GM19023 (cell line): ENCODE measurements around the gene DHRS9.
"Not testable (repeated sequence)": the region's sequence is repeated elsewhere in the genome, so short reads cannot be mapped to it uniquely, and the experiment has no call there.

Experiments
- ATAC-seq: cut with Tn5 transposase; IDR thresholded peaks from one replicate; pipeline ENCODE4 v1.9.1; 2021; ENCODE audit warnings: mild to moderate bottlenecking, moderate library complexity; ENCODE audit not compliant: unreplicated experiment

The DHRS9 gene

DNA sequence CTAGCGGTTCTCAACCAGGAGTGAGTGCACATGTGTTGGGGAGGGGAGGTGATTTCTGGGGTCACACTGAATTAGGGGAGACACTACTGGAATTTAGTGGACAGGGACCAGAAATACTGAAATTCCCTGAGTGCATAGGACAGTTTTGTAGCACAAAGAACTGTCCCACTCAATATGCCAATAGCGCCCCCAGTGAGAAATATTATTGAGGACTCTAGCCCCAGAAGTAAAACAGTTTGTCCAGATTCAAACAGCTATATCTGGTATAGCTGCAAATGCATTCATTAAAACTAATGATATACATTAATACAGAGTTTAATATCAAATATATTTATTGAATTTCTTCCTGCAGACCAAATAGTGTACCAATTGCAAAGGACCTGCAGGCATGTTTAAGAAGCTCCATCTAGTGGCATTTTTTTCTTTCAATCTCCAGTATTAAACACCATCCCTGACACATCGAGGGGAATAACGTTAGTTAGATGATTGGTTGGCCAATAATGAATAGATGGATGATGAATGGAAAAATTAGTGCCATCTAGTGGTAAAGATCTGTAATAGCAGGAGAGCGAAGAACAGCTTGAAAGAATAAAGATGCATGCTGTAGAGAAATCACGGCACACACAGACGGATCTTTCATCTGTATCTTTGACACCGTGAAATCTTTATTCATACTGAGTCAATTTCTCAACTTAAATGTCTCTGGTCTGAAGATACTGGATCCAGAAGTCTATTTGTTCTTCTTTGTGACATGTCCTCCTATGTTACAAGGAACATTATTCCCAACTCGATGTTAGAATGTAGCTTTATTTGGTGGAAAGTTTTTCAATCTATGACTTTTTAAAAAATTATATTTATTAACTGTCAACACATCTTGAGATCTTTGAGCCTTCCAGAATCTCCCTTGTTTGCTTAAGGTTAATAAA lies 62.5 kb downstream of the DHRS9 start:
- ATAC-seq, result no peak

DNA sequence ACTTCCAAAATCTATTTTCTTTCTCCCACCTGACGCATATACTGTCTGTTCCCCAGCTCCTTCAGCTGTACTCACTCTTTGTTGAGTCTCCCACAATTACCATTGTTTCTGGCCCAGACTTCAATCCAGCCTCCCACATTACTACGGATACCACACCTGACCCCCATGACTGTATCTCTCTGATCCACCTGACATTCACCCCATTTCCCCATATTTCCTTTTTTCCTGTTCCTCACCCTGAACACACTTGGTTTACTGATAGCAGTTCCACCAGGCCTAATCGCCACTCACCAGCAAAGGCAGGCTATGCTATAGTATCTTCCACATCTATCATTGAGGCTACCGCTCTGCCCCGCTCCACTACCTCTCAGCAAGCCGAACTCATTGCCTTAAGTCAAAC lies 64.9 kb downstream of the DHRS9 start:
- ATAC-seq, result not testable (repeated sequence)

DNA sequence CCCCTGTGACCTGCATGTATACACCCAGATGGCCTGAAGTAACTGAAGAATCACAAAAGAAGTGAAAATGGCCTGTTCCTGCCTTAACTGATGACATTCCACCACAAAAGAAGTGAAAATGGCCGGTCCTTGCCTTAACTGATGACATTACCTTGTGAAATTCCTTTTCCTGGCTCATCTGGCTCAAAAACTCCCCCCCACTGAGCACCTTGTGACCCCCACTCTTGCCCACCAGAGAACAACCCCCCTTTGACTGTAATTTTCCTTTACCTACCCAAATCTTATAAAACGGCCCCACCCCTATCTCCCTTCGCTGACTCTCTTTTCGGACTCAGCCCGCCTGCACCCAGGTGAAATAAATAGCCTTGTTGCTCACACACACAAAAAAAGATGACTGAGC lies 67.1 kb downstream of the DHRS9 start:
- not testable (repeated sequence) for ATAC-seq

DNA sequence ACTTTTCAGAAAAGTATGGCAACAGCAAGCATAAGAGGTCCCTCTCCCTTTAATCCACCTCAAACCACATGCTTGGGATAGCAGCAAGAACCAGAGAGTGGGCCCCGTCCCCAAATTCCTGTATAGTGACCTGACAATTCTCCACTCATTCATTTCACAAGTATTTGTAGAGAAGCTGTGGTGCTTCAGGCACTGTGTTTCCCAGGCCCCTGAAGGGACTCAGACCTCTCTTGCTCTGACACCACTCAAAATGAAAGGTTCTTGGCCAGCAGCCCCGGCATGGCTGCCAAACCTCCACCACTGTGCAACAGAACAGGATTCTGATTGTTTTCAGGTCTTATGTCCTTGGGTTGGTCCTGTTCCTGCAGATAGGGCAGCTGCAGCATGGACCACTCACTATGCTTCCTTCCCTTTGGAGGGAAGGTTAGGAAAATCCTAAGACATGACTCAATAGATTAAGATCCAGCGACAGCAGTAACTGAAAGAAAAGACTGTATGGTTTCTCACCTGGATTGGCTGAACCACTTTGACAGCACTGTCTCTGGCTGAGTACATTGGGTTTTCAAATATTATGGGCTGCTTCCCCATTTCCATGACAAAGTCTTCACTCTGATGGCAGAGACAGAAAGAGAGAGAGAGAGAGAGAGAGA lies 67.6 kb downstream of the DHRS9 start:
- no peak for ATAC-seq

DNA sequence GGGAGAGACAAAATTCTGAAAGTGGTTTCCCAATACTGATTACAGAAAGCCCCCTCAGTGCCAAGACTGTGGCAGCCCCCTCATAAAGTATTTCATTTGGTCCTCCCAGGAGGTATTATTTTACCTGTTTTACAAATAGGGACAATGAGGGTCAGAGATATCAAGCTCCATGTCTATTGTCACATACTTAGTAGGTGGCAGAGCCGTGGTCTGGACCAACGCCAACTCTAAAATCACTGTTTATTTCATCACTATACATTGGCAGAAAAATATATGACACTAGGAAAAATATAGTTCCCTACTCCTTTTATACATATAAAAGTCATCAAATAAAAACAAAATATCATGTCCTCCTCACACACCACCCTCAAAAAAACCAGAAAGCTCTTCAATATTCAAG lies 68.6 kb downstream of the DHRS9 start:
- ATAC-seq, result no peak

DNA sequence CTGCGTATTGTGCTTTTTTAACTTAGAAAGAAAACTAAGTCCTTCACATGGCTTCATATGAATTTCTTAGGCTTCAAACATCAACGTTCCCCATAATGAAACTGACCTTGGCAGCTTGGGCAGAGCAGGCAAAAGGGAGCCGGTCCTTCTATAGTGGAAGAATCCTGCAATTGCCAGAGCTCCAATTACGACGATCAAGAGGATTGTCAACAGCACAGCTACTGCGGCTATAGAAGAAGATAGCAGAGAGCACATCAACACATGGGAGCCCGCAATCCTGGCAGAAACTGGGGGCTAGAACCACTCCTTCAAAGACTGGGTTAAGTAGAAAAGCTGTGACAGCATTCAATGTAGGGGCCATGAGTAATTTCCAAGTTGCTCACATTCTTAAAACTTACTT lies 69.8 kb downstream of the DHRS9 start:
- no peak for ATAC-seq

DNA sequence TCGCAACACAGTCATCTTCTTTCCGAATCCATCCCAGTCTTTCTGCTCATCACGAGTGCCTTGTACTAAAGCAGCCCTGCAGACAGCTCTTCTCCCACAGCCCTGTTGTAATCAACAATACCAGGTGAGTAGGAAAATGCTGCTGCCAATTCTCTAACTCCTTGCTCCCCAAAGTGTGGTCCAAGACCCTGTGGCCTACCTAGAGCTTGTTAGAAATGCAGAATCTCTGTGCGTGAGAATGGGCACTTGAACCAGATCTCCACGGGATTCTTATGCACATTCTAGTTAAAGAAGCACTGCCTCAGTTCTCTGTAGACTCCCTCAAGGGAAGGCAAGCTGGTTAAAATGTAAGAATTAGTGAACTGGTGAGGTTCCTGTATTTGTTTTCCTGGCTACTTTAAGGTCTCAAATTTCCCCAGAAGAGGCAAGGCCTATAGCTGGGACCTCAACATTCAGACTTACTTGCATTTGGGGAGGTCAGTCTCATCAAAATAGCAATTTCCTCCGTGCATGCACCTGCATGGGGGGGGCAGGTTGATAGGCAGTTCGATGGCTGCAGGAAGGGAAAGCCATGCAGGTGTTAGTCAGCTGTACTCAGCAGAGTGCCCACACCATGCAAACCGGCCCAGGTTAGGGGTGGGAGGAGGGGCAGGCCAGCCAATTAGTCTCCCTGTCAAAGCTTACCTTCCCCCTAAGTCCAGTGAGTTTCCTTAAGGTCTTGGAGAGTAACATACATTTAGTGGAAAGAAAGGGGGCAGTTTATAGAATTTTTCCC lies 70.8 kb downstream of the DHRS9 start:
- ATAC-seq, result no peak

DNA sequence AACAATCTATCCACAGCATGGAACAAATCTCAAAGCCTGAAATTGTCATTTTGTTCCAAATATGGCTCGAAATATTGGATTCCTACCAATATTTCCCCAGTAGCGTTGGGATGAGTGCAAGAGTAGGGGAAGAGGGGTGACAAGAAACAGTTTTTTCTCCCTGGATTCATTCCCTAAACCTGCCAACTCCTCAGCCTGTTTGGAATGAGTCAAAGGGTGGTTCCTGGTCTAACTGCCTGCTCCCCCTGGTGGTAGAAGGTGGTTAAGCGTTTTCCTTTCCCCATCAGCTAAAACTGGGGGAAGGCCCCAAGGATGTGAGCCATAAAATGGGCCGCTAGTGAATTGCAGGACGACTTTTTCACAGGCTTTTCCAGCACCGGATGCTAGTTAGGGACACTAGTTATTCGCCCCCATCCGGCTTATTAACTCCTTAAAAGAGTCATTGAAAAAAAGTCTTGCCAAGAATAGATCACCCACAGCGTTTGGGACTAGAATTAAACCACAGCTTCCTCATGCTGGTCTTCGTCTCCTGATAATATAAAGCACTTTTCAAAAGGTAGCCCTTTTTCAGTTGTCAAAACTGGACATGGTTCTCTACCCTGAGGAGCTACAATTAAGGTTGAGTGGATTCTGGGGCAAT lies 72.5 kb downstream of the DHRS9 start:
- no peak for ATAC-seq

DNA sequence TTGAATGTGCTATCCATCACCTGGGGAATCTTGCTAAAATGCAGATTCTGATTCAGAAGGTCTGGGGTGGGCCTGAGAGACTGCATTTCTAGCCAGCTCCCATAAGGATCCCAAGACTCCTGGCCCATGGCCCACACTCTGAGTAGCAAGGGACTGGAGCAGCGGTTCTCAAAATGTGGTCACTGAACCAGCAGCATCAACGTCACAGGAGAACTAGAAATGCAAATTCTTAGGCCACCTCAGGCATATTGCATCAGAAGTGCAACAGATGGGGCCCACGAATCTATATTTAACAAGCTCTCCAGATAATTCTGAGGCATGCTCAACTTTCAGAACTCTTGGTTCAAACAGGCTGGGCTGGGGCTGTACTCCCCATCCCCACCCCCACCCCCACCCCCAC lies 74.6 kb downstream of the DHRS9 start:
- ATAC-seq, result no peak
